AG09319 (cell line): ENCODE data around the gene PDP2.

Source experiments
- DNase-seq: peaks from one replicate; pipeline ENCODE4 v3.0.0-alpha.2; 2010; ENCODE audit warnings: low read depth; ENCODE audit errors: extremely low read depth
- TF ChIP-seq, protein P1 (sequence below): IDR thresholded peaks from 2 replicates; pipeline ENCODE4 v1.5.1; 2011; ENCODE audit warnings: low read depth, mild to moderate bottlenecking, inconsistent platforms, low read length, moderate library complexity

Gene PDP2

DNA sequence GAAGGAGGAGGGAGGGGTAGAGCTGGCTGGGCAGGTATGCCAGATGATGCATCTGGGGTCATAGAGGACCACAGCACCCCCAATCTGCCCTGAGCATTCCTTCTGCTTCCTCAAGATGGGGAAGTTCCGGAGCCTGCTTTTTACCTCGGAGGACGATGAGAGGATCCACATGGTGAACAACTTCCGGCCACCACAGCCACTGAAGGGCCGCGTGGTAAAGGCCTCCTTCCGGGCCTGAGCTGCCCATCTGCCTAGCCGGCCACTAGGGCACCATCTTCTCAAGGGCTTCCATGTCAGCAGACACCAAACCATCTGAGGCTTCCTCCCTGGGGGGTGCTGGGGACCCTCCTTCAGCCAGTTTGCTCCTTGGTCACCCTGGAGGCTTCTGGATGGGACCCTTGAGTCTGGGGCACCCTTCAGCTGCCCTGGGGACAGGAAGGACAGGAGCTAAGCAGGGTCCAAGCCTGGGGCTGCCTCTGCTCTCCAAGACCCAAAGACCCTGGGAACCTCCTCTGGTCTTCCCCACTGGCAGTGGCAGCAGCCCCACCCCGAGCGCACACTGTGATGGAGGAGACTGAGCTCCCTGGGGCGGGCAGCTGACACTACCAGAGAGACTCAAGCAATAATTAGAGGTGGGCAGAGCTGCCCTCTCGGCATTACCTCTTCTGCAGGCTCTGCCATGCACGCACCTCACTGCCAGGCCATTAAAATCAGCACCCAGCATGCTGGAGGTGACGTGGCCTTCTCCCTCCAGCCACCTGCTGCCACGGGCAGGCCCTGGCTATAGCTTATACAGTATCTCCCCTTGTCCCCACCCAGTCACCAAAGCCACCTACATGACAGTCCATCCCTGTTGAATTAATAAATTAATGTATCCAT is 26.8 kb upstream of the PDP2 start:
- no peak for DNase-seq
- TF ChIP-seq, protein P1, sequence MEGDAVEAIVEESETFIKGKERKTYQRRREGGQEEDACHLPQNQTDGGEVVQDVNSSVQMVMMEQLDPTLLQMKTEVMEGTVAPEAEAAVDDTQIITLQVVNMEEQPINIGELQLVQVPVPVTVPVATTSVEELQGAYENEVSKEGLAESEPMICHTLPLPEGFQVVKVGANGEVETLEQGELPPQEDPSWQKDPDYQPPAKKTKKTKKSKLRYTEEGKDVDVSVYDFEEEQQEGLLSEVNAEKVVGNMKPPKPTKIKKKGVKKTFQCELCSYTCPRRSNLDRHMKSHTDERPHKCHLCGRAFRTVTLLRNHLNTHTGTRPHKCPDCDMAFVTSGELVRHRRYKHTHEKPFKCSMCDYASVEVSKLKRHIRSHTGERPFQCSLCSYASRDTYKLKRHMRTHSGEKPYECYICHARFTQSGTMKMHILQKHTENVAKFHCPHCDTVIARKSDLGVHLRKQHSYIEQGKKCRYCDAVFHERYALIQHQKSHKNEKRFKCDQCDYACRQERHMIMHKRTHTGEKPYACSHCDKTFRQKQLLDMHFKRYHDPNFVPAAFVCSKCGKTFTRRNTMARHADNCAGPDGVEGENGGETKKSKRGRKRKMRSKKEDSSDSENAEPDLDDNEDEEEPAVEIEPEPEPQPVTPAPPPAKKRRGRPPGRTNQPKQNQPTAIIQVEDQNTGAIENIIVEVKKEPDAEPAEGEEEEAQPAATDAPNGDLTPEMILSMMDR: no peak

DNA sequence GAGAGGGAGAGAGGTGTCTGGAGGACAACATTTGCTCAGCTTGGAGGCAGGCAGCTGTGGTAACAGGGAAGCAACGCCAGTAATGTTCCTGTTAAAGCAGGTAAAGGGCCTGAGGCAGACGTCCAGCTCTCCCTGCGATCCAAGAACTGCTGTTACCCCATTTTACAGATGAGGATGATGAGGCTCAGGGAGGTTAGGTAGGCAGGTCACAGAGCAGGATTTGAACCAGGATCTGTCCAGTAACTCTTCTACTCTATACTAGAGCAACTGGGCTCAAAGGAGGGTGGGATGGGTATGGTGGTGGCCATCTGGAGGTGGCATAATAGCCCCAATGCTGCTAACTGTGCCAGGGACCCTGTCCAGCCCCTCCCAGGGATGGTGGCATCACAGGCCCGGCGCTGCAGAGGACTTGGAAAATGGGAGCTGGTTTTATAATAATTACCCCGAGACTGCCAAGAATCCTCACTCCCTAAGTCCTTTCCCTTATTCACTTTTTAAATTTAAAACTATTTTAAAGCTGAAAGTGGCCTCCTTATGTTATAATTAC is 24.1 kb upstream of the PDP2 start:
- DNase-seq: no peak
- TF ChIP-seq, protein P1: no peak

DNA sequence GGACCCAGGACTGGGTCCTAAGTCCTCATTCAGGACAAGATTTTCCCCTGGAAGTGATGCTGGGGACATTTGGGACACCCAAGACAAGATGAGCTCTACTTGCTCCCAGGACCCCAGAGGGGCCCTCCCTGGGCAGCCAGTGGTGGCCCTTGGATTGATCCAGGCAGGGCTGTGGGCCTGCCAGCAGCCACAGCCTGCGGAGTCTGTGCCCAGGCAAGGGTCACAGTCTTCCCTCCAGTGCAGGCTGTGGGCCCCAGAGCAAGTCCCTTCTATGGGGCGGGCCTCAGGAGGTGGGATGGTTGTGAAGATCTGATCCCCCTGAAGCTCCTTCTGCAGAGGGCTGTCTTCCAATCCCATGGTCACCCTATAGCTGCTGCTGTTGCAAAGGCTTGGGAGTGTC is 23.5 kb upstream of the PDP2 start:
- TF ChIP-seq, protein P1: no peak
- DNase-seq: no peak

DNA sequence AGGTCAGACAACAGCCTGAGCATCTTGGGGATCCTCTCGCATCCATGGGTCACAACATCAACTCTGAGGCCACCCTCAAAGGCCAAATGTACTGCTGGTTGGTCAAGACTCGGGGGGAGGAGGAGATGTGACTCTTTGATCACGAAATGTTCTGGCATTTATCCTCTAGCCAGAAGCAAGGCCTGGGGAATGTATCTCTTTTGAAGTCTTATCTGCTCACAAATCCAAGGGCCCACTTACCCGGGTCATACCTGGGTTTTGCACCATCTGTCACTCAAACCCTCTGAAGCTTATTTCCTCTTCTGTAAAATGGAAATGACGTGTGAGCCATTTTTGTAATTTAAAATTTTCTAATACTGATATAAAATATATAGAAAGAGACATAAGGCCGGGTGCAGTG is 22.9 kb upstream of the PDP2 start:
- no peak for DNase-seq
- TF ChIP-seq, protein P1: no peak

DNA sequence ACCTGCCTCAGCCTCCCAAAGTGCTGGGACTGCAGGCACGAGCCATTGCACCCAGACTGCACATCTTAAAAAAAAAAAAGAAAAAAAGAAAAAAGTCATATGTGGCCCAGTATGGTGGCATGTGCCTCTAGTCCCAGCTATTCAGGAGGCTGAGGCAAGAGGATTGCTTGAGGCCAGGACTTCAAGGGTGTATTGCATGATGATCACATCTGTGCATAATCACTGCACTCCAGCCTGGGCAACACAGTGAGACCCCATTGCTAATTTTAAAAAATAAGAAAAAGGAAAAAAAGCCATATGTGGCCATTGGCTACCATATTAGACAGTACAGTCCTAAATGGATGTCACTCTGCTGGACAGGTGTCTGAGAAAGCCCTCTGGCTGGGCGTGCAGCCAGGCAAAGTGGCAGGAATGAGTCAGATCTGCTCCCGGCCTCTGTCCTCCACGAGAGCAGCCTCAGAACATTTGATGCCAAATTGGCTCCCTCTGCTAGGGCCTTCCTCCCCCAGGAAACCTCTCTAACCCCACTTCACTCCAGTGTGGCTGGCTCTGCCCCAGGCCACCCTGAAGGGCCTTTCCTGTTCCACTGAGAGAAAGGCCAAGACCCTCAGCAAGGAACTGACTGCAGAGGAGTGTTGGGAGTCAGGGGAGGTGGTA is 21.4 kb upstream of the PDP2 start:
- DNase-seq: no peak
- TF ChIP-seq, protein P1: no peak

DNA sequence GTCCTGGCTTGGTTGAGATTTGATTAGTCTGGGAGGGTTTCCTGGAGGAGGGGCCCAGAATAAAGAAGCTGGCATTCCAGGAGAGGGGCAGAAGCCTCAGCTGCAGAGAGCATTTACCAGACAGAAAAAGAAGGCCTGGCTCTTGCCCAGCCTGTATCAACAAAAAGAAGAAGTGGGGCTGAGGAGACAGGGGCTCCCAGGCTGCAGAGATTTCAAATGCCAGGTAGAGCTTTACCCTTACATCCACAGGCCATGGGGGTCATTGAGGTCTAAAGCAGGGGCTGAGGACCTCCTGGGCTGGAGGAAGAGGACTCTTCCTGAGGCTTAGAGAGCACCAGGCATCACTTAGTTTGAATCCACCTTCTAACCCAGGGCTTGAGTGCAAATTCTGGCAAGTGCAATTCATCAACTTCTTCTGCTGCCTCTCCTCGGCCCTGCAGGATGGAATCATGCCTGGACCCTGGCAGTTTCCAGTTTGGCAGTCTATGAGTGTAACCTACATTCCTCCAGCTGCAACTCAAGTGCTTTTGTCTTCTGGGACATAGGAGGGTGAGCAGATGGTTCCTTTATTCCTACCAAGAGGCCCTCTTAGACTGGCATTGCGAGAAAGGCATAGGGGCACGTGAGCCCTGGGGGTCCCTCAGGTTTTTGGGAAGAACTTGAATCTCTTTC is 20.8 kb upstream of the PDP2 start:
- DNase-seq: no peak
- TF ChIP-seq, protein P1: no peak
